Suprapubic skin (tissue), 4 donors: ENCODE data around the gene TARBP1. TPM values are rescaled to one million over a fixed set of nuclear protein-coding genes. Genes with fewer than 3 reads are reported as not detected.
"Not testable (repeated sequence)": the region's sequence is repeated elsewhere in the genome, so short reads cannot be mapped to it uniquely, and the experiment has no call there.

Source experiments
- DNase-seq, 2 donors: peaks; one replicate each; pipeline ENCODE4 v3.0.0-alpha.2; 2019; ENCODE audit warnings: low spot score in 2 of 2
- H3K27ac ChIP-seq: fragments of 200-600 bp; sonication (generic); one replicate; pipeline ENCODE4 v1.5.1; 2019
- H3K27me3 ChIP-seq: fragments of 200-600 bp; sonication (generic); one replicate; pipeline ENCODE4 v1.5.1; 2019
- H3K36me3 ChIP-seq: fragments of 200-600 bp; sonication (generic); one replicate; pipeline ENCODE4 v1.5.1; 2019
- H3K4me1 ChIP-seq: fragments of 200-600 bp; sonication (generic); one replicate; pipeline ENCODE4 v1.5.1; 2019
- H3K4me3 ChIP-seq: fragments of 200-600 bp; sonication (generic); one replicate; pipeline ENCODE4 v1.5.1; 2019; ENCODE audit warnings: mild to moderate bottlenecking
- H3K9me3 ChIP-seq: fragments of 200-600 bp; sonication (generic); one replicate; pipeline ENCODE4 v1.5.1; 2019
- EP300 ChIP-seq: sonication (generic); formaldehyde crosslinking; IDR thresholded peaks from one replicate; pipeline ENCODE4 v1.6.1; 2017; ENCODE audit warnings: antibody characterized with exemption
- POLR2A ChIP-seq, 2 donors: fragments of 450-650 bp; IDR thresholded peaks; one replicate each; pipeline ENCODE4 v1.6.1; 2017; ENCODE audit warnings: antibody characterized with exemption in 2 of 2, mild to moderate bottlenecking in 2 of 2, moderate library complexity in 2 of 2
- POLR2AphosphoS5 ChIP-seq, 3 donors: sonication (generic); formaldehyde crosslinking; IDR thresholded peaks; one replicate each; pipeline ENCODE4 v1.6.1; 2017; ENCODE audit warnings: antibody characterized with exemption in 3 of 3
- WGBS: methylation state at CpG from one replicate; pipeline ENCODE4 v1.1.5; 2018; 5-methylcytosine and 5-hydroxymethylcytosine counted together
- total RNA-seq, 4 donors: library from RNA; depleted of rRNA; stranded (reverse); fragments of >200 nt; gene quantifications; one replicate each; pipeline ENCODE4 v1.1.0, GENCODE V29; 2016
- TF ChIP-seq, protein P1 (sequence below), 2 donors: fragments of 200-600 bp in 1 of 2; fragments of 450-650 bp in 1 of 2; sonication (generic) in 1 of 2; IDR thresholded peaks; one replicate each; pipeline ENCODE4 v1.5.1; 2016 to 2019; ENCODE audit warnings: antibody characterized with exemption in 2 of 2, mild to moderate bottlenecking in 1 of 2, moderate library complexity in 1 of 2

Gene TARBP1
- total RNA-seq, 4 donors from 2014 or later, result 21.1 to 78.2 (median 23.5) TPM

DNA sequence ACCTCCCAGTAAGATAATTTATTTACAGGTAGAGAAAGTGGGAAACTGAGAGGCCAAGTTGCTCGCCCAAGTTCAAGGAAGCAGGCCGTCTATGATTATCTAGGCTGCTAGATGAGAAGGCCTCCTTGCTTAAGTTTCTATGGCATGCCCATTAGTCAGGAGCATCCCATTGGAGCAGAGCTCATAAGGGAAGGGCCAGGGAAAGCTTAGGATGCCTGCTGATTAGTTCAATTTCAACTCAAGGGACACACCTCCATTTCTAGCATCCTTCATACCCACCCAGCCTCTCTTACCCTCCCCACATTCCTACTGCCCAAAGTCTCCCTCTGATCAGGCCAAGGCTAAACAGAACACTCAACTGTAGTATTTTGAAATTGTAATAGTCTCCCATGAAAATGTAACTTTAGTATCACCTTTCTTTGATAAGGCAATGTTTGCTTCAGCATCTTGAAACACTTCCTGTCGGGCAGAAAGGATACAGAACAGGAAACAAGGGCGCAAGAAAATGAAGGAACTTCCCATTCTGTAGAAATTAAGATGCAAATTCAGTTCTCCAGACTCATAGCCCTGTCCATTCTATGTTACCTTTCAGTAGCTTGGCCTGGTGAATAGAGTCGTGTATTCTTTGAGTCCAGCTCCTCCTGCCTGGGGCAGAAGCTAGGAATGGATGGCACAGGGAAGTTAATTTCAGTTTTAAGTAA lies 46.3 kb upstream of the TARBP1 start:
- no peak for TF ChIP-seq POLR2AphosphoS5 (IDR thresholded peaks at IDR 0.05)
- TF ChIP-seq, protein P1, sequence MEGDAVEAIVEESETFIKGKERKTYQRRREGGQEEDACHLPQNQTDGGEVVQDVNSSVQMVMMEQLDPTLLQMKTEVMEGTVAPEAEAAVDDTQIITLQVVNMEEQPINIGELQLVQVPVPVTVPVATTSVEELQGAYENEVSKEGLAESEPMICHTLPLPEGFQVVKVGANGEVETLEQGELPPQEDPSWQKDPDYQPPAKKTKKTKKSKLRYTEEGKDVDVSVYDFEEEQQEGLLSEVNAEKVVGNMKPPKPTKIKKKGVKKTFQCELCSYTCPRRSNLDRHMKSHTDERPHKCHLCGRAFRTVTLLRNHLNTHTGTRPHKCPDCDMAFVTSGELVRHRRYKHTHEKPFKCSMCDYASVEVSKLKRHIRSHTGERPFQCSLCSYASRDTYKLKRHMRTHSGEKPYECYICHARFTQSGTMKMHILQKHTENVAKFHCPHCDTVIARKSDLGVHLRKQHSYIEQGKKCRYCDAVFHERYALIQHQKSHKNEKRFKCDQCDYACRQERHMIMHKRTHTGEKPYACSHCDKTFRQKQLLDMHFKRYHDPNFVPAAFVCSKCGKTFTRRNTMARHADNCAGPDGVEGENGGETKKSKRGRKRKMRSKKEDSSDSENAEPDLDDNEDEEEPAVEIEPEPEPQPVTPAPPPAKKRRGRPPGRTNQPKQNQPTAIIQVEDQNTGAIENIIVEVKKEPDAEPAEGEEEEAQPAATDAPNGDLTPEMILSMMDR (IDR thresholded peaks at IDR 0.05), result no peak
- no peak for TF ChIP-seq POLR2A (IDR thresholded peaks at IDR 0.05)
- no peak for TF ChIP-seq EP300
- no peak for DNase-seq
- H3K4me3 ChIP-seq, result no peak overlapping the region
- H3K36me3 ChIP-seq, result no peaks in the 10 kb centered on the region
- H3K4me1 ChIP-seq, result peaks cover 41% of the 10 kb centered on the region
- H3K27ac ChIP-seq, result no peak overlapping the region
- H3K27me3 ChIP-seq, result no peaks in the 10 kb centered on the region
- WGBS, result 91% methylated on average over 5 of the region's 5 CpGs
- H3K9me3 ChIP-seq, result no peaks in the 10 kb centered on the region

DNA sequence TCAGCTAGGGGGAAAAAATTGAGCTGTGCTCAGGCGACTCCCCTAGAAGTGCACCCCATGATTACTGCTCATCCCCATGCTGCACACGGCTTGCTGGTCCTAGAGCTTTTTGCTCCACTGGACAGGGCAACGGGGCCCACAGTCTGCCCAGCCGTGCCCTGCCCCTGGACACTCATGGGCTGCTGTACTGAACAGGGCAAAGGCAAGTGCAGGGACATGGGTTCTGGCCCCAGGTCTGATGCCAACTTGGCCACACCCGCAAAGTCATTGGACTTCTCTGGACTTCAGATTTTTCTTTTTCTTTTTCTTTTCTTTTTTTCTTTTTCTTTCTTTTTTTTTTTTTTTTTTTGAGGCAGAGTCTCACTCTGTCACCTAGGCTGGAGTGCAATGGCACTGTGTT lies 42.9 kb upstream of the TARBP1 start:
- Histone ChIP-seq H3K36me3 (no peaks in the 10 kb centered on the region), H3K27me3 (no peaks in the 10 kb centered on the region), H3K9me3 (no peaks in the 10 kb centered on the region), H3K27ac (no peak overlapping the region), H3K4me3 (no peak overlapping the region), H3K4me1 (peaks cover 27% of the 10 kb centered on the region)
- TF ChIP-seq, protein P1 (IDR thresholded peaks at IDR 0.05), result no peak
- TF ChIP-seq POLR2AphosphoS5 (IDR thresholded peaks at IDR 0.05) (no peak), EP300 (no peak), POLR2A (IDR thresholded peaks at IDR 0.05) (no peak)
- 96% methylated on average over 5 of the region's 5 CpGs for WGBS
- peak in 1 of 2 donors; percentile 69 for DNase-seq

DNA sequence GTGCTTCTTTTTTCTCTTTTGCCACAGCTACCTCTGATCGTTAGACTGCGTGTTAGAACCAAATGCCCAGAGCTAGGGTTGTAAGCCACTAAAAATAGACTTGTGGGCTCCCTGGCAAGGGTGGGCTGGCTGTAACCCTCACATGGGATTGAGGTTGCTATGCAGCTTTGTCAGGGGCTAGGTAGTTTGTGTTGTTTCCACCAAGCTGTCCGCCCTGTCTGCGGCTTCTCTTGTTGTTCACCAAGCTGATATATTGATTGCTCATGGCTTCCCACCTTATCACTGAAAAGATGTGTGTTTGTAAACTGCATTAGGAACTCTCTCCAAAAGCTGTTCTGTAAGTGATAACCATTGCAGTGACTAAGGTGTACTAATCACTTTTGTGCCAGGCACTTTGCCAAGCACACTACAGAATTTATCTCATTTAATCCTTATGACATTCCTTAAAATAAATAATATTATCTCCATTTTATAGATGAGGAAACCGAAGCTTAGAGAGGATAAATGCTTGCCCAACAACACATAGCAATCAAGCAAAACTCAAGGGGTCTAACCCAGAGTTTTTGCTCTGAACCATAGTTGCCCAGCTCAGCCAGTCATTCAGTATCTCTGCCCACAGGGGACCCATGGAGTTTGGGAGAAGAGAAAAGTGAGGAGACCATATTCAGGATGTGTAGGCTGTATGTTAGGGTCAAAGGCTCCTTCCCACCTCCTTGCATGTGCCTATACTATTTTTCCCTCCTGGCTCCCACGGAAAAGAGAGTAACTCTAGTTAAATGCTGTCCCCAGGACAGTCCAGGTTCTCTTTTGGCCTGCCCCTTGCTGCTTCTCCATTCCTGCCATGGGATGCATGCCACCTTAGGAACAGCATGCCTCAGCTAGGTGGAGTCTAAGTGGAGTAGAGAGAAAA lies 42.2 kb upstream of the TARBP1 start:
- 93% methylated on average over 6 of the region's 6 CpGs for WGBS
- no peak overlapping the region for H3K27ac ChIP-seq

DNA sequence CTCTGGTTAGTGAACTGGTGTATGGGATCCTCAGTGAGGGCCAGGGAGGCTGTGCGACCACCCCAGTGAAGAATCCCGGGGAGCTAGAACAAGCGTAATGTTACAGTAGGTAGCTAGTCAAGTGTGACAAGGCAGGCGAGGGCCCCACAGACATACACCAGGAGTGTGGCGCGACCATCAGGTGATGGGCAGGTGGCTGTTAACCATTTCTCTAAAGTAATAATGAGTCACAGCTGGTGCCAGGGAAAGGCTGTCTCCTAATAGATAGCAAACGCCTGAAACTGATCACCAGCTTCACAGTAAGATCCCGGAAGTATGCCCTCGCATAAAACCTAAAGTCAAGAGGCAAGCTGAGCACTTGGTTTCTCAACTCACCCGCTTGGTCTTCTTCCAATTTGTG lies 40.5 kb upstream of the TARBP1 start:
- no peak overlapping the region for H3K4me3 ChIP-seq
- H3K9me3 ChIP-seq, result no peaks in the 10 kb centered on the region
- WGBS, result 92% methylated on average over 10 of the region's 10 CpGs
- no peaks in the 10 kb centered on the region for H3K36me3 ChIP-seq
- no peak overlapping the region for H3K27ac ChIP-seq
- no peak for TF ChIP-seq POLR2A (IDR thresholded peaks at IDR 0.05)
- TF ChIP-seq, protein P1 (IDR thresholded peaks at IDR 0.05), result no peak
- TF ChIP-seq EP300, result no peak
- no peak for TF ChIP-seq POLR2AphosphoS5 (IDR thresholded peaks at IDR 0.05)
- DNase-seq, result peak in 1 of 2 donors; percentile 72
- no peaks in the 10 kb centered on the region for H3K27me3 ChIP-seq
- peaks cover 38% of the 10 kb centered on the region for H3K4me1 ChIP-seq

More for the DNA sequence above, 42.2 kb upstream of the TARBP1 start:
- Histone ChIP-seq H3K36me3 (no peaks in the 10 kb centered on the region), H3K27me3 (no peaks in the 10 kb centered on the region), H3K9me3 (no peaks in the 10 kb centered on the region), H3K4me3 (no peak overlapping the region), H3K4me1 (peaks cover 28% of the 10 kb centered on the region)
- DNase-seq, result peak in 1 of 2 donors; percentile 35
- TF ChIP-seq POLR2A (IDR thresholded peaks at IDR 0.05) (no peak), EP300 (no peak), POLR2AphosphoS5 (IDR thresholded peaks at IDR 0.05) (no peak)
- TF ChIP-seq, protein P1 (IDR thresholded peaks at IDR 0.05), result no peak

DNA sequence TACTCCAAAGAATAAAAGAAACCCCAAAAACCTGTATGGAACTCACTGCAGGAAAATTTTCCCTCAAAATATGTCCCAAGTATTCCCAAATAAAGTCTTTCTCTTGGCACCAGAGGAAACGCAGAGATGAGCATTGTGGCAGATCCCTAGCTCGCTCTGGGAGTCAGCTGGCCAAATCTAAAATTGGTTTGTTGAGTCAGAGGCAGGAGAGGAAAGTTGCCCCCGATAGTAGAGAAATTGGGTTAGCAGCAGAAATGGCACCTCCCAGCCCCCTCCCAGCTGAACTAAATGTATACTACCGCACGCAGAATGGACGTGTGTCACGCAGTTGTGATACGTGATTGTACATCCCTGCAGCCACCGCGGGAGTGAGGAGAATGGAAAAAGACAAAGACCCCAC lies 39.9 kb upstream of the TARBP1 start:
- DNase-seq, result no peak
- TF ChIP-seq EP300 (no peak), POLR2A (IDR thresholded peaks at IDR 0.05) (no peak)
- TF ChIP-seq, protein P1 (IDR thresholded peaks at IDR 0.05), result no peak
- Histone ChIP-seq H3K9me3 (no peaks in the 10 kb centered on the region), H3K4me1 (peaks cover 33% of the 10 kb centered on the region), H3K27ac (no peak overlapping the region), H3K36me3 (no peaks in the 10 kb centered on the region), H3K27me3 (no peaks in the 10 kb centered on the region), H3K4me3 (no peak overlapping the region)
- WGBS, result 90% methylated on average over 10 of the region's 10 CpGs

DNA sequence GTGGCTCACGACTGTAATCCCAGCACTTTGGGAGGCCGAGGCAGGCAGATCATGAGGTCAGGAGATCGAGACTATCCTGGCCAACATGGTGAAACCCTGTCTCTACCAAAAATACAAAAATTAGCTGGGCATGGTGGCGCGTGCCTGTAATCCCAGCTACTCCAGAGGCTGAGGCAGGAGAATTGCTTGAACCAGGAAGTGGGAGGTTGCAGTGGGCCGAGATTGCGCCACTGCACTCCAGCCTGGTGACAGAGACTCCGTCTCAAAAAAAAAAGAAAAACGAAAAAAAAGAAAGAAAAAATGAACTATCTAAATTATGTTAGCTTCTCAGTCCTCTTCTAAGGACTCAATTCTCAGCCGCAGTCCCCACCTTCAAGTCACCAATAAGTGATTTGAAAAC lies 39.1 kb upstream of the TARBP1 start:
- WGBS, result 76% methylated on average over 10 of the region's 10 CpGs
- not testable (repeated sequence) for H3K27ac ChIP-seq, H3K36me3 ChIP-seq, H3K27me3 ChIP-seq, H3K4me3 ChIP-seq, H3K9me3 ChIP-seq, DNase-seq
- H3K4me1 ChIP-seq, result peaks cover 25% of the 10 kb centered on the region
